Thyroid gland (tissue), 4 donors: Measurements from ENCODE around the gene SGPP1.

Experiments used
- POLR2A ChIP-seq, 2 donors: fragments of 450-650 bp; IDR thresholded peaks; one replicate each; pipeline ENCODE4 v1.6.1; 2017; ENCODE audit warnings: antibody characterized with exemption in 2 of 2, mild to moderate bottlenecking in 2 of 2, moderate library complexity in 1 of 2
- TF ChIP-seq, protein P1 (sequence below), 6 experiments: fragments of 200-600 bp in 3 of 6; fragments of 450-650 bp in 3 of 6; sonication (generic) in 3 of 6; IDR thresholded peaks; one replicate each; pipeline ENCODE4 v1.5.1; 2016 to 2019; ENCODE audit warnings: antibody characterized with exemption in 6 of 6, mild to moderate bottlenecking in 2 of 6, inconsistent platforms in 1 of 6, moderate library complexity in 1 of 6

DNA sequence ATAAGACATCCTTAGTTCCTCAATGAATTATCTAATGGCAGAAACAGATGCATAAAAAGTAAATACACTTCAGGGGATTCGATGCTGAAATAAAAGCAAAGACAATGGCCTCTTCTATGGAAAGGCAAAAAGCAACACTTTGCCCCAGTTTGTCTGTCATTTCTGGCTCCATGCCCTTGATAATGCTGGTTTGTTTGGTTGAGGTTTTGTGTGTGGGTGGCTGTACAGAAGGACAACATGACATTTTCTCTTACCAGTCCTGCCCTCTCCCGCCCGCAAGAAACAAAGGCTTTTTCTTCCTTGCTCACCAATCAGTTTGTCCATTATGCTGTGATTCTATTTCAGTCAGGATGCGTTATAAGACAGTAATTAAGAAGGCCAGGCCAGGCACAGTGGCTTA is 68.1 kb downstream of the SGPP1 start:
- TF ChIP-seq, protein P1, sequence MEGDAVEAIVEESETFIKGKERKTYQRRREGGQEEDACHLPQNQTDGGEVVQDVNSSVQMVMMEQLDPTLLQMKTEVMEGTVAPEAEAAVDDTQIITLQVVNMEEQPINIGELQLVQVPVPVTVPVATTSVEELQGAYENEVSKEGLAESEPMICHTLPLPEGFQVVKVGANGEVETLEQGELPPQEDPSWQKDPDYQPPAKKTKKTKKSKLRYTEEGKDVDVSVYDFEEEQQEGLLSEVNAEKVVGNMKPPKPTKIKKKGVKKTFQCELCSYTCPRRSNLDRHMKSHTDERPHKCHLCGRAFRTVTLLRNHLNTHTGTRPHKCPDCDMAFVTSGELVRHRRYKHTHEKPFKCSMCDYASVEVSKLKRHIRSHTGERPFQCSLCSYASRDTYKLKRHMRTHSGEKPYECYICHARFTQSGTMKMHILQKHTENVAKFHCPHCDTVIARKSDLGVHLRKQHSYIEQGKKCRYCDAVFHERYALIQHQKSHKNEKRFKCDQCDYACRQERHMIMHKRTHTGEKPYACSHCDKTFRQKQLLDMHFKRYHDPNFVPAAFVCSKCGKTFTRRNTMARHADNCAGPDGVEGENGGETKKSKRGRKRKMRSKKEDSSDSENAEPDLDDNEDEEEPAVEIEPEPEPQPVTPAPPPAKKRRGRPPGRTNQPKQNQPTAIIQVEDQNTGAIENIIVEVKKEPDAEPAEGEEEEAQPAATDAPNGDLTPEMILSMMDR (IDR thresholded peaks at IDR 0.05): no peak
- no peak for TF ChIP-seq POLR2A (IDR thresholded peaks at IDR 0.05)
